Heart right ventricle (tissue), 16 donors: Measurements from ENCODE around the gene MATR3. TPM values are rescaled to one million over a fixed set of nuclear protein-coding genes. Genes with fewer than 3 reads are reported as not detected.
"Not testable (repeated sequence)": the region's sequence is repeated elsewhere in the genome, so short reads cannot be mapped to it uniquely, and the experiment has no call there.

ENCODE experiments used
- ATAC-seq, 8 donors: fragments of 200-7000 bp; cut with Tn5 transposase; one replicate each; pipeline ENCODE4 v1.9.1; 2020; ENCODE audit warnings: mild to moderate bottlenecking in 8 of 8, moderate library complexity in 8 of 8, moderate number of reproducible peaks in 1 of 8
- DNase-seq, 2 donors: peaks; one replicate each; pipeline ENCODE4 v3.0.0-alpha.2; 2020
- H3K27ac ChIP-seq, 10 donors: fragments of 200-600 bp; sonication (generic) in 2 of 10; one replicate each; pipeline versions ENCODE4 v1.5.0 to v1.8.0; 2020 to 2022; ENCODE audit warnings: mild to moderate bottlenecking in 3 of 10
- H3K27me3 ChIP-seq, 7 donors: fragments of 200-600 bp; one replicate each; pipeline ENCODE4 v1.8.0; 2021 to 2022; ENCODE audit warnings: mild to moderate bottlenecking in 2 of 7
- H3K36me3 ChIP-seq, 9 donors: fragments of 200-600 bp; sonication (generic) in 1 of 9; one replicate each; pipeline versions ENCODE4 v1.5.0 to v1.8.0; 2020 to 2022; ENCODE audit warnings: mild to moderate bottlenecking in 2 of 9
- H3K4me1 ChIP-seq, 9 donors: fragments of 200-600 bp; sonication (generic) in 1 of 9; one replicate each; pipeline versions ENCODE4 v1.5.0 to v1.8.0; 2020 to 2022; ENCODE audit warnings: mild to moderate bottlenecking in 4 of 9
- H3K4me3 ChIP-seq, 10 donors: fragments of 200-600 bp; sonication (generic) in 2 of 10; one replicate each; pipeline versions ENCODE4 v1.5.0 to v1.8.0; 2020 to 2022; ENCODE audit warnings: mild to moderate bottlenecking in 7 of 10, moderate library complexity in 2 of 10
- H3K9me3 ChIP-seq, 11 donors: fragments of 200-600 bp in 10 of 11; sonication (generic) in 2 of 11; one replicate each; pipeline versions ENCODE4 v1.5.0 to v1.8.0; 2013 to 2022; ENCODE audit warnings: mild to moderate bottlenecking in 2 of 11, control low read depth in 1 of 11, moderate library complexity in 1 of 11
- WGBS, 2 donors: extraction: QIAGEN DNeasy Blood & Tissue Kit; methylation state at CpG; one replicate each; pipeline ENCODE4 v1.1.7; 2013; ENCODE audit warnings: inconsistent platforms in 1 of 2; 5-methylcytosine and 5-hydroxymethylcytosine counted together
- intact Hi-C, 10 donors: fragments of 100-400 bp; cut with DNase I; formaldehyde crosslinking; loops; one replicate each; pipeline versions ENCODE4 v1.11.1 to v1.14.2; 2022
- polyA plus RNA-seq, 2 donors: library from polyadenylated mRNA; stranded (reverse); fragments of 200-250 nt; gene quantifications; one replicate each; pipeline ENCODE4 v1.2.3, GENCODE V29; 2013
- total RNA-seq, 10 donors: library from RNA; stranded (reverse); fragmentation: NEBNext Ultra II Directional in 3 of 10; extraction: Animal tissue kit (Norgen Biotek cat#: 25700) in 3 of 10; gene quantifications; one replicate each; pipeline versions ENCODE4 v1.2.1 to v1.2.4, GENCODE V29; 2021 to 2023
- TF ChIP-seq, protein P1 (sequence below), 9 donors: fragments of 200-600 bp; sonication (generic) in 2 of 9; IDR thresholded peaks; one replicate each; pipeline versions ENCODE4 v1.5.0 to v1.8.0; 2021 to 2022; ENCODE audit warnings: antibody characterized with exemption in 9 of 9, mild to moderate bottlenecking in 5 of 9, moderate library complexity in 1 of 9
- donor health status: Arrhythmogenic right ventricular cardiomyopathy.
- donor health status: ischemic (EF 13 %, LVEDD 7.1; RV severe dilation, severe dysfunction).
- donor health status: healthy with polysubstance abuse.
- donor health status: DM: no; HTN: yes; CAD: no.
- donor health status: DM: no; HTN: no; CAD: no.
- donor health status: ischemic (EF 25% LVEDD 6.9; RV normal size, moderate dysfunction).
- donor health status: ischemic (EF 25% LVEDD 5.7; RV mildly dilated, moderate dysfunction).
- donor health status: healthy.
- donor health status: DM: yes; HTN: yes; CAD: no.
- donor health status: Ischemic cardiomyopathy.
- donor health status: ischemic (EF 35%, LVEDD 5.7; RV mildly dilated, moderate dysfunction).
- donor health status: nonischemic (EF 11% LVEDD 7.7; RV severe dilation, severe dysfunction).
- donor health status: DM: yes; HTN: yes; CAD: no.
- donor health status: PGD.
- donor health status: ischemic (EF 29% LVEDD 5.4; RV normal size, mild dysfunction).
- donor health status: nonischemic (EF 23%, LVEDD 6.1; RV moderate dilation, normal function).

MATR3 gene
- total and polyA plus RNA-seq, 12 donors, result 86.8 to 209 (median 167) TPM

DNA sequence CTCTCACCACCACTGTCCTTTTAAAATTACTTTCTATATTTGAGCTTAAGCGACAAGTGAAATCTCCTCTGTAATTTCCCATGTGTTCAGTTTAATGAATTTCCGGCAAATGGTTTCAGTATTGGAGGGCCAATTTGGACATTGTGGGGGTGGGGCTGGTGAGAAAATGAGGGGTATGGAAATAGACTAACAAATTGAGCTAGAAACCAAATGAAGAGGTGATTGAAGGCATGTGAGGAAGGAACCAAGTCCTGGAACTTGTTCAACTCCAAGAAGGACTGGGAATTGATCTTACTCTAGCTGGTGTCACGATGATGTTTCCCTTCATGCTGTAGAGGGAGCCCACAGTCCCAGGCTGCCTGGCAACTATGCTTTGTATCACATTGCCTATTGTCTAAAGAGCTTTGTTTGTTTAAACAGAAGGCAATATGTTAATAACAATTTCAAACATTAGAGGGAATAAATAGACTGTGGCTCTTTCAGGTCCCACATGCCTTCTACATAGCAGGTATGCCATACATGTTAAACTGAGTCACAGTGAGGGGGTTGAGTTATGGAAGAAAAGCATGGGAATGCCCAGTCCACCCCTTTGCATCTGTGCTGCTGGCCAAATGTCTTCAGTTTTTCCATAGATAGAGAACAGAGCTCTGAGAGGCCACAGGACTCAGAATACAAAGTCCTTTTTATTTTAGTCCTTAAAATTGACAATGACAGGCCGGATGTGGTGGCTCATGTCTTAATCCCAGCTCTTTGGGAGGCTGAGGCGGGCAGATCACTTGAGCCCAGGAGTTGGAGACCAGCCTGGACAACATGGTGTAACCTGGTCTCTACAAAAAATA, 25.0 kb upstream of the MATR3 start:
- WGBS, 2 donors, result 44 to 55% methylated on average over 5 of the region's 5 CpGs
- H3K4me1 ChIP-seq, result peaks cover 11 to 46% (median 29%) of the 10 kb centered on the region in 9 donors
- ATAC-seq (peak in 6 of 8 donors; percentile 19 to 43 (median 35)), DNase-seq (no peak)
- no peaks in the 10 kb centered on the region for H3K9me3 ChIP-seq
- peak overlapping the region; percentile 31 to 79 (median 68) for H3K27ac ChIP-seq
- intact Hi-C loops, result loop anchor here in 8 of 10 donors (2.0 to 10.0 kb wide), 7 partner anchors 174 to 694 kb away; partner anchors contain the start of genes CTNNA1 (in 2 of the 8) and HSPA9 (in 1 of the 8)
- TF ChIP-seq, protein P1, sequence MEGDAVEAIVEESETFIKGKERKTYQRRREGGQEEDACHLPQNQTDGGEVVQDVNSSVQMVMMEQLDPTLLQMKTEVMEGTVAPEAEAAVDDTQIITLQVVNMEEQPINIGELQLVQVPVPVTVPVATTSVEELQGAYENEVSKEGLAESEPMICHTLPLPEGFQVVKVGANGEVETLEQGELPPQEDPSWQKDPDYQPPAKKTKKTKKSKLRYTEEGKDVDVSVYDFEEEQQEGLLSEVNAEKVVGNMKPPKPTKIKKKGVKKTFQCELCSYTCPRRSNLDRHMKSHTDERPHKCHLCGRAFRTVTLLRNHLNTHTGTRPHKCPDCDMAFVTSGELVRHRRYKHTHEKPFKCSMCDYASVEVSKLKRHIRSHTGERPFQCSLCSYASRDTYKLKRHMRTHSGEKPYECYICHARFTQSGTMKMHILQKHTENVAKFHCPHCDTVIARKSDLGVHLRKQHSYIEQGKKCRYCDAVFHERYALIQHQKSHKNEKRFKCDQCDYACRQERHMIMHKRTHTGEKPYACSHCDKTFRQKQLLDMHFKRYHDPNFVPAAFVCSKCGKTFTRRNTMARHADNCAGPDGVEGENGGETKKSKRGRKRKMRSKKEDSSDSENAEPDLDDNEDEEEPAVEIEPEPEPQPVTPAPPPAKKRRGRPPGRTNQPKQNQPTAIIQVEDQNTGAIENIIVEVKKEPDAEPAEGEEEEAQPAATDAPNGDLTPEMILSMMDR (IDR thresholded peaks at IDR 0.05), result peak in 5 of 9 donors; percentile 8 to 48 (median 42)
- H3K27me3 ChIP-seq, result no peaks in the 10 kb centered on the region
- no peaks in the 10 kb centered on the region for H3K36me3 ChIP-seq
- no peak overlapping the region for H3K4me3 ChIP-seq

DNA sequence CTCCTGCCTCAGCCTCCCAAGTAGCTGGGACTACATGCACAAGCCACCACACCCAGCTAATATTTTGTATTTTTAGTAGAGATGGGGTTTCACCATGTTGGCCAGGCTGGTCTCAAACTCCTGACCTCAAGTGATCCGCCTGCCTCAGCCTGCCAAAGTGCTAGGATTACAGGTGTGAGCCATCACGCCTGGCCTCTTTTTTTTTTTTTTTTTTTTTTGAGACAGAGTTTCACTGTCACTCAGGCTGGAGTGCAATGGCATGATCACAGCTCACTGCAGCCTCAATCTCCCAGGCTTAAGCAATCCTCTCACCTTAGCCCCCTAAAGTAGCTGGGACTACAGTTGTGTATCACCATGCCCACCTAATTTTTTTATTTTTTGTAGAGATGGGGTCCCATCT, 22.8 kb upstream of the MATR3 start:
- 80 to 93% methylated on average over 2 of the region's 2 CpGs for WGBS, 2 donors

DNA sequence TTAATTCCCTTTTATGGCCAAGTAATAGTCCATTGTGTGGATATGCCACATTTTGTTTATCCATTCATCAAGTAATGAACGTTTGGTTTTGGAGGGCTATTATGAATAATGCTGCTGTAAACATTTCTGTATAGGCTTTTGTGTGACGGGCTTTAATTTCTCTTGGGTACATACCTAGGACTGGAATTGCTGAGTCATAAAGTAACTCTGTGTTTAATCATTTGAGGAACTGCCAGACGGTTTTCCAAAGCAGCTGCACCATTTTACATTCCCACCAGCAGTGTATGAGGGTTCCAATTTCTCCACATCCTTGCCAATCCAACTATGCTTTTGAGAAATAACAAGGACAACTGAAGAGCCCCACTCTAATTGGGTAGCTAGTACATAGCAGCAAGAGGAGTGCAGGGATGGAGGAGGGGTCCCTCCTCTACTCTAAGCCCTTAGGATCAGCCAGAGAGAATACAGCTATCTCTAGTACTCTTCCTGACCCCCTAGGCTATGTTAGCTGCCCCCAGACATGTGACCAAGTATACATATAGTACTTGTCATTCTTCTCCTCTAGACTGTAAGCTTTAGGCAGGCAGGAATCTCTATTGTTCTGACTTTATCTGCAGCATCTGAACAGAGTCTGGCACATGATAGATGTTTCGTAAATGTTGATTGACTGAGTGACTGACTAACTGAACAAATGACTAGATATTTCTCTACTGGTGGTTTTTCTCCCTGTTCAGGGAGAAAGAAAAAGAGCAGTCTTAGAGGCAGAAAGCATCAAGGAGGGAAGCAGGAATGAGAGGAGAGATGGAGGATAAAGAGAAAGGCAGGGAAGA, 22.1 kb upstream of the MATR3 start:
- peaks cover 20 to 69% (median 54%) of the 10 kb centered on the region in 9 donors for H3K4me1 ChIP-seq
- WGBS, 2 donors, result 56 to 60% methylated on average over 4 of the region's 4 CpGs
- H3K4me3 ChIP-seq, result no peak overlapping the region
- ATAC-seq, result no peak
- H3K27me3 ChIP-seq, result no peaks in the 10 kb centered on the region
- TF ChIP-seq, protein P1 (IDR thresholded peaks at IDR 0.05), result no peak
- H3K36me3 ChIP-seq, result no peaks in the 10 kb centered on the region
- peak overlapping the region in 2 of 10 donors; percentile 21 to 24 for H3K27ac ChIP-seq
- no peak for DNase-seq
- H3K9me3 ChIP-seq, result no peaks in the 10 kb centered on the region
- intact Hi-C loops, result no loop called here

More for the DNA sequence above, 22.8 kb upstream of the MATR3 start:
- H3K36me3 ChIP-seq, ATAC-seq, DNase-seq, intact Hi-C loops, H3K9me3 ChIP-seq, H3K4me3 ChIP-seq, H3K27me3 ChIP-seq: not testable (repeated sequence)
- Histone ChIP-seq H3K27ac (peak overlapping the region in 1 of 10 donors; percentile 24), H3K4me1 (peaks cover 20 to 64% (median 47%) of the 10 kb centered on the region in 9 donors)

DNA sequence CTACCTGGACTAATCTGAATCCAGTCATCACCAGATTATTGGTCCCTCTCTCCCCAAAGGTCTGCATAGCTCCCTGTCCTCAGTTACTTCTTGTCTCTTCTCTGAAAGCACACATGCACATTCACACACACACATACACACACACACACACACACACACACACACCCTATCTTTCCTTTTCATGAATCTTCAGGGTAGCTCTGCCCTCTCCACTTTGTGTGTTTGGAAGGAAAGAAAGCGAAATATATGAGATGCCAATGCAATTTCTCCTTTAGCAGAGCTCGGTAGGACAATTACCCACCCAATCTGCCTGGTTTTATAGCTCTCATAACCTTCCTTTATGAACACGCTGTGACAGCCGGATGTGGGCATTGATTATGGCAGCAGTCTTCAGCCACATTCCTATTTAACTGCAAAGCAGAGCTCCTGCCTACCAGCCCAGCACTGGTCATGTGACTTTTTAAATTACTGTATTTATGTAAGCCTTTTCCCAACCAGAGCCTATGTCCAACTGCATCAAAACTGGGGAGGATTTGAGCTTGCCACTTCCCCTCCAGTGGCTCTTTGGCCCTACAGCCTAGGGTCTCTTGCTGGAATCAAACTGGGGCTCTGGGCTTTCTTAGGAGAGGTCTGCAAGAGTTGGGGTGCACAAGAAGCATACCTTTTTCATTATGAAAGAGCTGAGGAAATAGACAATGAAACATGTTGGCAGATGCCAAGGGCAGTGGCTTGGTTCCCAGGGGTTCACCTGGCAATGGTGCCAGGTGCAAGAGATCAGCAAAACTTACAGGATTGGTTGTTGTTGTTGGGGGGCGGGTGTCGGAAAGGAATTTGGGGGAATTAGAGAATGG, 20.8 kb upstream of the MATR3 start:
- WGBS, 2 donors, result 88 to 89% methylated on average over 6 of the region's 6 CpGs

More for the DNA sequence above, 20.8 kb upstream of the MATR3 start:
- no peak for ATAC-seq
- TF ChIP-seq, protein P1 (IDR thresholded peaks at IDR 0.05), result no peak
- no peak for DNase-seq
- Histone ChIP-seq H3K36me3 (peaks cover 0 to 8% (median 0%) of the 10 kb centered on the region in 9 donors), H3K4me3 (peak overlapping the region in 7 of 10 donors; percentile 41 to 65 (median 62)), H3K27me3 (no peaks in the 10 kb centered on the region), H3K4me1 (peaks cover 20 to 76% (median 57%) of the 10 kb centered on the region in 9 donors), H3K27ac (peak overlapping the region; percentile 73 to 90 (median 82)), H3K9me3 (no peaks in the 10 kb centered on the region)
- intact Hi-C loops, result no loop called here
